ENCODE measurements around the gene DNMT3A.

GRCh38 chr2:25237764-25238163, 104.0 kb downstream of the DNMT3A start:
- TF ChIP-seq POLR2AphosphoS5 (IDR thresholded peaks at IDR 0.05) (no peak), CTCF (IDR thresholded peaks at IDR 0.05) (no peak), POLR2A (IDR thresholded peaks at IDR 0.05) (no peak), EP300 (IDR thresholded peaks at IDR 0.05) (no peak)
